ENCODE data around the gene SPRED3.

DNA sequence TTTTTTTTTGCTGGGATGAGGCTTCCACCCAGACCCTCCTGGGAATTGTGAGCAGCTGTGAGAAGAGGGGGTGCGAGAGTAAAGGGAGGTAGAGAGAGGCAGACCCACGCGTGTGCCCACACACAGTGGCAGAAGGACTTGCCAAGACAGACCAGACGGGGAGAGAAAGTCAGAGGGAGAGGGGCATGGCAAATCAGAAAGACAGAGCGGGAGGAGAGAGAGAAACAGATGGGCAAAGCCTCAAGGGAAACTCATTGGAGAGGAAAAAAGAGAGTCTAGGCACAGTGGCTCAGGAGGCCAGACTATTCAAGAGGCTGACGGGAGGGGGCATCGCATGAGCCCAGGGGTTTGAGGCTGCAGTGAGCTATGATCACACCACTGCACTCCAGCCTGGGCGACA is 35.9 kb upstream of the SPRED3 start:
- TF ChIP-seq, protein P1, sequence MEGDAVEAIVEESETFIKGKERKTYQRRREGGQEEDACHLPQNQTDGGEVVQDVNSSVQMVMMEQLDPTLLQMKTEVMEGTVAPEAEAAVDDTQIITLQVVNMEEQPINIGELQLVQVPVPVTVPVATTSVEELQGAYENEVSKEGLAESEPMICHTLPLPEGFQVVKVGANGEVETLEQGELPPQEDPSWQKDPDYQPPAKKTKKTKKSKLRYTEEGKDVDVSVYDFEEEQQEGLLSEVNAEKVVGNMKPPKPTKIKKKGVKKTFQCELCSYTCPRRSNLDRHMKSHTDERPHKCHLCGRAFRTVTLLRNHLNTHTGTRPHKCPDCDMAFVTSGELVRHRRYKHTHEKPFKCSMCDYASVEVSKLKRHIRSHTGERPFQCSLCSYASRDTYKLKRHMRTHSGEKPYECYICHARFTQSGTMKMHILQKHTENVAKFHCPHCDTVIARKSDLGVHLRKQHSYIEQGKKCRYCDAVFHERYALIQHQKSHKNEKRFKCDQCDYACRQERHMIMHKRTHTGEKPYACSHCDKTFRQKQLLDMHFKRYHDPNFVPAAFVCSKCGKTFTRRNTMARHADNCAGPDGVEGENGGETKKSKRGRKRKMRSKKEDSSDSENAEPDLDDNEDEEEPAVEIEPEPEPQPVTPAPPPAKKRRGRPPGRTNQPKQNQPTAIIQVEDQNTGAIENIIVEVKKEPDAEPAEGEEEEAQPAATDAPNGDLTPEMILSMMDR (IDR thresholded peaks at IDR 0.05; ENCODE audit: low read depth, low read length), result no peak
- TF ChIP-seq EZH2phosphoT487 (IDR thresholded peaks at IDR 0.05; ENCODE audit: low read depth), result no peak
